Activated naive CD8-positive, alpha-beta T cell (primary cell): ENCODE results near the gene CCN5.
"Not testable (repeated sequence)": the region's sequence is repeated elsewhere in the genome, so short reads cannot be mapped to it uniquely, and the experiment has no call there.

Source experiments
- H3K27ac Mint-ChIP-seq: one replicate; pipeline ENCODE4 v1.8.0; 2021; ENCODE audit warnings: mixed read lengths
- H3K27me3 Mint-ChIP-seq: one replicate; pipeline ENCODE4 v1.8.0; 2021; ENCODE audit warnings: mixed read lengths
- H3K36me3 Mint-ChIP-seq: one replicate; pipeline ENCODE4 v1.8.0; 2021; ENCODE audit warnings: mixed read lengths
- H3K4me1 Mint-ChIP-seq: one replicate; pipeline ENCODE4 v1.8.0; 2021; ENCODE audit warnings: low read depth, mixed read lengths
- H3K4me3 Mint-ChIP-seq: one replicate; pipeline ENCODE4 v1.8.0; 2021; ENCODE audit warnings: mild to moderate bottlenecking, mixed read lengths
- H3K9me3 Mint-ChIP-seq: one replicate; pipeline ENCODE4 v1.8.0; 2021; ENCODE audit warnings: low read depth, mixed read lengths

Gene CCN5

DNA sequence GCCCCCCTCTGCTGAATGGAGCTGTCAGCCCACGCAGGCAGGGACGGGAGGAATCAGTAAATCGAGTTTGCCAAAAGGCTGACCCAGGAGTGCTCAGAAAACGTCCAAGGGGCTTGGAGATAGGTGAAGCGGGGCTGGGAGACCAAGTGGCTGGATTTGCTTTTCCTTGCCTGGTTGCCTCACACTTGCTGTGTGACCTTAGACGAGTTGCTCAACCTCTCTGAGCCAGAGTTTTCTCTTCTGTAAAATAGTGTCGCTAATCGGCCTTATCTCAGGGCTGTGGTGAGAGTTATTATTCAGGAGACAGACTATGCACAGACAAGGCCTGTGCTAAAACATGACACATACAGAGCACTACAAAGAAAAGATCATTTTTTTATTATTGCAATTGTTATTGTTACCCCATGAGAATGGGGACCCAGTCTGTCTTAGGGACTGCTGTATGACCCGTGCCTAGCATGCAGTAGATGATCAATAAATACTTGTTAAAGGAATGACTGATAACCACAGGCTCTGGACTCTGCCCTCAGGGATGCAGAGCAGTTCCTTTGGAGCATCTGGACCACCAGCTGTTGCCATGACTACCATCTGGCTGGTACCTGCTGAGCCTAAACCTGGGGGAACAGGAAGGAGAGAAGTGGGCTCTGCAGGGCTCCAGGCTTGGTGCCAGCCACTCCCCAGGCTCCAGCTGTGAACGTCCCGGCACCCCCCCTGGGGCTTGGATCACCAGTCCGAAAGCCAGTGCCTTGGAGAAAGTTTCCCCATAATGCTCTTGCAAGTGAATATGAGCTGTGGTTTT lies 31.4 kb downstream of the CCN5 start:
- Mint-ChIP-seq H3K4me1 (peaks cover 5% of the 10 kb centered on the region), H3K4me3 (peak overlapping the region; percentile 81), H3K27me3 (peaks cover 12% of the 10 kb centered on the region), H3K27ac (peak overlapping the region; percentile 64), H3K36me3 (no peaks in the 10 kb centered on the region), H3K9me3 (no peaks in the 10 kb centered on the region)

DNA sequence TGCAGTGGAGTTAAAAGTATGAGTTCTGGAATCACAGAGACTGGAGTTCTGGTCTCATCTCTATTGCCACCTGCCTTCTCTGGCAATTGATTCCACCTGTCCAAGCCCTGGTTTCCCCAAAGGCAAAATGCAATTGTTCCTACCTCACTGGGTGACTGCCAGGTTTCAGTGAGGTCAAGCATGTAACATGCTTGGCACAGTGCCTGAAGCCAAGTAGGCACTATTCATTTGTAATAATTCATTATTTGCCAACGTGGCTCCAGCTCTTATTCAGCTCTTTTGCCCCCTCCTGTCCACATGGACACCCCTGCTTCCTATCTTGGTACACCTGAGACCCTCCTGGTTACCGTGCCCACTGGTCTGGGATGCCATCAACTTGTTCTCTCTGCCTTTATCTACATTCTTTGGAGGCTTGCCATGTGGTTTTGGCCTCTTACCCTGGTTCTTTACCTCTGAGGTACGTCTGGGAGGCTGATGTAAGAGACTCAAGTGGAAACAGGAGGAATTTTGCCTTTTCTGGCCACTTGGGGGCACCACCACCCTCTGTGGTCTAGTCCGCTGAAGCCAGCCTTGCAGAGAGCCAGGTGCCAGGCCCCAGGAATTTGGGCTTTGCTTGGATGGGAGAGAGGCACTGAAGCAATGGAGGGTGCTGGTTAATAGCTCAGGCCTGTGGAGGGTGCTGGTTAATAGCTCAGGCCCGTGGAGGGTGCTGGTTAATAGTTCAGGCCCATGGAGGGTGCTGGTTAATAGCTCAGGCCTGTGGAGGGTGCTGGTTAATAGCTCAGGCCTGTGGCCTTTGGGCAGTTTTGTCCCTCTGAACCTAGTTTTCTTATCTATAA lies 32.2 kb downstream of the CCN5 start:
- Mint-ChIP-seq H3K9me3 (no peaks in the 10 kb centered on the region), H3K36me3 (no peaks in the 10 kb centered on the region), H3K4me3 (peak overlapping the region; percentile 81), H3K27ac (peak overlapping the region; percentile 80), H3K4me1 (peaks cover 5% of the 10 kb centered on the region), H3K27me3 (peaks cover 12% of the 10 kb centered on the region)

- Mint-ChIP-seq H3K4me3 (no peak overlapping the region), H3K27me3 (peaks cover 12% of the 10 kb centered on the region), H3K27ac (no peak overlapping the region), H3K36me3 (no peaks in the 10 kb centered on the region), H3K9me3 (no peaks in the 10 kb centered on the region), H3K4me1 (peaks cover 5% of the 10 kb centered on the region)
These were observed 32.8 kb downstream of the CCN5 start for GRCh38 chr20:44748005-44748370.

DNA sequence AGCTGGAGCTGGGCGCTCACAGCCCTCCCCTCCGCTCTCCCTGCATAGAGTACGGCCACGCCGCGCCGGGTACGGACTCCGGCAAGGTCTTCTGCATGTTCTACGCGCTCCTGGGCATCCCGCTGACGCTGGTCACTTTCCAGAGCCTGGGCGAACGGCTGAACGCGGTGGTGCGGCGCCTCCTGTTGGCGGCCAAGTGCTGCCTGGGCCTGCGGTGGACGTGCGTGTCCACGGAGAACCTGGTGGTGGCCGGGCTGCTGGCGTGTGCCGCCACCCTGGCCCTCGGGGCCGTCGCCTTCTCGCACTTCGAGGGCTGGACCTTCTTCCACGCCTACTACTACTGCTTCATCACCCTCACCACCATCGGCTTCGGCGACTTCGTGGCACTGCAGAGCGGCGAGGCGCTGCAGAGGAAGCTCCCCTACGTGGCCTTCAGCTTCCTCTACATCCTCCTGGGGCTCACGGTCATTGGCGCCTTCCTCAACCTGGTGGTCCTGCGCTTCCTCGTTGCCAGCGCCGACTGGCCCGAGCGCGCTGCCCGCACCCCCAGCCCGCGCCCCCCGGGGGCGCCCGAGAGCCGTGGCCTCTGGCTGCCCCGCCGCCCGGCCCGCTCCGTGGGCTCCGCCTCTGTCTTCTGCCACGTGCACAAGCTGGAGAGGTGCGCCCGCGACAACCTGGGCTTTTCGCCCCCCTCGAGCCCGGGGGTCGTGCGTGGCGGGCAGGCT lies 35.1 kb downstream of the CCN5 start:
- H3K27ac Mint-ChIP-seq, result no peak overlapping the region
- no peak overlapping the region for H3K4me3 Mint-ChIP-seq
- no peaks in the 10 kb centered on the region for H3K36me3 Mint-ChIP-seq
- H3K4me1 Mint-ChIP-seq, result peaks cover 3% of the 10 kb centered on the region
- no peaks in the 10 kb centered on the region for H3K9me3 Mint-ChIP-seq
- H3K27me3 Mint-ChIP-seq, result peaks cover 11% of the 10 kb centered on the region

- H3K4me1 Mint-ChIP-seq, result peaks cover 2% of the 10 kb centered on the region
- peaks cover 8% of the 10 kb centered on the region for H3K27me3 Mint-ChIP-seq
- H3K36me3 Mint-ChIP-seq, result no peaks in the 10 kb centered on the region
- H3K4me3 Mint-ChIP-seq, result no peak overlapping the region
- H3K27ac Mint-ChIP-seq, result no peak overlapping the region
- no peaks in the 10 kb centered on the region for H3K9me3 Mint-ChIP-seq
These were observed 37.1 kb downstream of the CCN5 start for GRCh38 chr20:44752099-44752931.

DNA sequence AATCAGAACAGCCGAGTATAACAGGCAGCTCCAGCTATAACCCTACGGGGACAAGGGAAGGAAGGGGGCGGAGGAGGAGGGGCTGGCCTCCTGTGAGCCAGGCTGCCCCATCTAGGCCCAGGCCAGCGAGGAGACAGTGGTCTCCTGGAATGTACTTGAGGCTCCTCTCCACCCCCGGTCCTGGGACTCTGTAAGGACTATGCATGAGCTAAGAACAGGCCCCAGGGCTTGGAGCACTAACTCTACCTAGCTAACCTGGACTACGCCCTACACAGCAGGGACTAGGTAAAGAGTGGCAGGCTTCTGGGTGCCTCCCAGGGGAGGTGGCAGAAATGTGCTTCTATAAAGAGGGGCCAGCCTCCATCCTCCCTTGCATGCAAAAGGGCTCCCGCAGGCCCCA lies 39.4 kb downstream of the CCN5 start:
- Mint-ChIP-seq H3K36me3 (no peaks in the 10 kb centered on the region), H3K4me1 (no peaks in the 10 kb centered on the region), H3K9me3 (no peaks in the 10 kb centered on the region), H3K27ac (no peak overlapping the region), H3K27me3 (peaks cover 3% of the 10 kb centered on the region), H3K4me3 (no peak overlapping the region)

DNA sequence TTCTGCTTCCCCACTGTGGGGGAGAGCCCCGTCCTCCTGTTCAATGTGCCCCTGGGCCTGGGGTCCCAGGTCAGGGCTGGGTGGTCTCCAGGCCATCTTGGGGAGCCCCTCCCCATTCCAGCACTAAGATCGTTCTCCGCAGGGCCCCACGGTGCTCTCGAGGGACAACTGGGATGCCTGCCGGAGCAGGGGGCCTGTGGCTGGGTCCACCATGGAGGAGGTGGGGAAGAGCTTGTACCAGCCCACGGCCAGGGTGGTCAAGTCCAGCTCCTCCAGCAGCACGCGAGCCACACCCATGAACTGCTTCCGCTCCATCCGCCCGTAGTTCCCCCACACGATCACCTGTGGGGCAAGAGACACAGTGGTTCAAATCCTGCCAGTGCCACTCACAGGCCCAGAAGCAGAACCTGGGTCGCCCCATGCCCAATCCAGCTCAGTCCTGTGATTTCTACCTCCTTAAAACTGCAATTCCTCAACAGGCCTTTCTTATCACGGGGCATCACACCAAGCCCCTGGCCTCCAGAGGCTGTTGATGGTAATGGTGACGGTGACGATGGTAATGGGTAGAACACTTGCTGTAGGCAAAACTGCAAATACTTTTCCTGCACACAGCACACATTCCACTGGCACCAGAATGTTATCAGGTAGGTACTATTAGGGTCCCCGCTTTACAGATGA lies 41.0 kb downstream of the CCN5 start:
- Mint-ChIP-seq H3K27me3 (peaks cover 2% of the 10 kb centered on the region), H3K4me3 (no peak overlapping the region), H3K9me3 (no peaks in the 10 kb centered on the region), H3K4me1 (no peaks in the 10 kb centered on the region), H3K36me3 (no peaks in the 10 kb centered on the region), H3K27ac (no peak overlapping the region)

- no peak overlapping the region for H3K4me3 Mint-ChIP-seq
These were observed 41.8 kb downstream of the CCN5 start for GRCh38 chr20:44756956-44757355.

GRCh38 chr20:44758247-44759101 lies 43.3 kb downstream of the CCN5 start:
- Mint-ChIP-seq H3K4me3 (no peak overlapping the region), H3K36me3 (no peaks in the 10 kb centered on the region), H3K4me1 (no peaks in the 10 kb centered on the region), H3K27ac (no peak overlapping the region), H3K27me3 (no peaks in the 10 kb centered on the region), H3K9me3 (no peaks in the 10 kb centered on the region)

More at GRCh38 chr20:44756956-44757355, 41.8 kb downstream of the CCN5 start:
- no peaks in the 10 kb centered on the region for H3K36me3 Mint-ChIP-seq
- no peaks in the 10 kb centered on the region for H3K27me3 Mint-ChIP-seq
- no peaks in the 10 kb centered on the region for H3K9me3 Mint-ChIP-seq
- H3K4me1 Mint-ChIP-seq, result no peaks in the 10 kb centered on the region
- no peak overlapping the region for H3K27ac Mint-ChIP-seq

GRCh38 chr20:44759595-44759994 lies 44.4 kb downstream of the CCN5 start:
- no peaks in the 10 kb centered on the region for H3K36me3 Mint-ChIP-seq
- no peak overlapping the region for H3K4me3 Mint-ChIP-seq
- H3K4me1 Mint-ChIP-seq, result no peaks in the 10 kb centered on the region
- no peak overlapping the region for H3K27ac Mint-ChIP-seq
- H3K27me3 Mint-ChIP-seq, result no peaks in the 10 kb centered on the region
- no peaks in the 10 kb centered on the region for H3K9me3 Mint-ChIP-seq

DNA sequence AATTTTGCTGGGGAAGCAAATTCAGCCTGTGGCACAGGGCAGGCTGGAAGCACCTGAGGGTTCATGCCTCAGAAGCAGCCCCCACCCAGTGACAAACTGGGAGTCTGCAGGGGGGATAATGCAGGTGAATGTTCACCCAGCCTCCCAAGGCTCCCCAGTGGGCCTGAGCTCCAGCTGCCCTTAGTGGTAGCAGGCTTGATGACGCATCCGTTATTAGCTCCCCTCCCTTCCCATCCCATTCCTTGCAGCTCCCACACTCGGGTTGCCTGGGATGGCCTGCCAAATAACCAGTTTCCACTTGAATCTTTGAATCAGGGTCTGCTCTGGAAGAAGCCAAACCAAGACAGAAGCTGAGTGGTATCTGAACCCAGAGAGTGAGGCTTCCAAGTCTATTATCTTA lies 46.3 kb downstream of the CCN5 start:
- no peak overlapping the region for H3K27ac Mint-ChIP-seq
- H3K4me1 Mint-ChIP-seq, result no peaks in the 10 kb centered on the region
- no peak overlapping the region for H3K4me3 Mint-ChIP-seq
- no peaks in the 10 kb centered on the region for H3K27me3 Mint-ChIP-seq
- no peaks in the 10 kb centered on the region for H3K36me3 Mint-ChIP-seq
- H3K9me3 Mint-ChIP-seq, result no peaks in the 10 kb centered on the region

- no peak overlapping the region for H3K4me3 Mint-ChIP-seq
- no peaks in the 10 kb centered on the region for H3K36me3 Mint-ChIP-seq
- H3K4me1 Mint-ChIP-seq, result no peaks in the 10 kb centered on the region
- H3K27ac Mint-ChIP-seq, result no peak overlapping the region
- H3K27me3 Mint-ChIP-seq, result no peaks in the 10 kb centered on the region
- no peaks in the 10 kb centered on the region for H3K9me3 Mint-ChIP-seq
These were observed 47.4 kb downstream of the CCN5 start for GRCh38 chr20:44762466-44763140.

DNA sequence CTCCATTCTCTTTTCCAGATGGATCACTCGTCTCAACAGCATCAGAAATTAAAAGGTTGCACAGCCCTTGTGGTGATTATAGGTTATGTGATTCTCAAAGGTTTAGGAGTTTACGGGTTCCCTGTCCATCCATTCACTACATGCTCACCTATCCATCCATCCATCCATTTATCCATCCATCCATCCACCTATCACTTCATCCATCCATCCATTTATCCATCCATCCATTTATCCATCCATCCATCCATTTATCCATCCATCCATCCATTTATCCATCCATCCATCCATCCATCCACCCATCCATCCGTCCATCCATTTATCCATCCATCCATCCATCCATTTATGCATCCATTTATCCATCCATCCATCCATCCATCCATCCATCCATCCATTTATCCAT lies 48.6 kb downstream of the CCN5 start:
- H3K4me3 Mint-ChIP-seq, H3K4me1 Mint-ChIP-seq, H3K36me3 Mint-ChIP-seq, H3K9me3 Mint-ChIP-seq, H3K27ac Mint-ChIP-seq, H3K27me3 Mint-ChIP-seq: not testable (repeated sequence)
